HG03378 (cell line): ENCODE measurements around the gene FAM98C.
"Not testable (repeated sequence)": the region's sequence is repeated elsewhere in the genome, so short reads cannot be mapped to it uniquely, and the experiment has no call there.

ENCODE experiments used
- ATAC-seq: cut with Tn5 transposase; IDR thresholded peaks from one replicate; pipeline ENCODE4 v1.9.1; 2021; ENCODE audit warnings: mild to moderate bottlenecking, moderate library complexity; ENCODE audit not compliant: unreplicated experiment

The FAM98C gene

GRCh38 chr19:38425222-38425809 is 22.4 kb downstream of the FAM98C start:
- ATAC-seq = no peak

GRCh38 chr19:38425810-38426466 is 23.0 kb downstream of the FAM98C start, which contains the start of gene RASGRP4:
TSS of gene RASGRP4 (minus strand) at chr19:38426219. CDS start at chr19:38426091, 128 bp downstream.
- no peak for ATAC-seq

GRCh38 chr19:38427035-38427677 is 24.3 kb downstream of the FAM98C start:
- not testable (repeated sequence) for ATAC-seq

- ATAC-seq = no peak
These were observed 26.3 kb downstream of the FAM98C start for GRCh38 chr19:38429055-38429810.

- ATAC-seq = no peak
These were observed 26.9 kb downstream of the FAM98C start for GRCh38 chr19:38429811-38430156.

GRCh38 chr19:38430931-38431330 is 28.0 kb downstream of the FAM98C start:
- ATAC-seq = no peak

- ATAC-seq = no peak
These were observed 30.4 kb downstream of the FAM98C start, which contains the start of gene RYR1 for GRCh38 chr19:38433268-38433733. TSS of gene RYR1 (plus strand) at chr19:38433691. CDS start at chr19:38433830, 139 bp downstream.

GRCh38 chr19:38434549-38435051 is 31.7 kb downstream of the FAM98C start:
- no peak for ATAC-seq

GRCh38 chr19:38437295-38437694 is 34.4 kb downstream of the FAM98C start:
- ATAC-seq = no peak

- ATAC-seq = no peak
These were observed 35.0 kb downstream of the FAM98C start for GRCh38 chr19:38437917-38438316.

GRCh38 chr19:38440592-38440991 is 37.7 kb downstream of the FAM98C start:
- no peak for ATAC-seq

GRCh38 chr19:38441657-38442348 is 38.9 kb downstream of the FAM98C start:
- no peak for ATAC-seq

GRCh38 chr19:38442736-38443135 is 39.8 kb downstream of the FAM98C start:
- ATAC-seq = no peak

- no peak for ATAC-seq
These were observed 40.6 kb downstream of the FAM98C start for GRCh38 chr19:38443458-38443999.

GRCh38 chr19:38444026-38444425 is 41.1 kb downstream of the FAM98C start:
- no peak for ATAC-seq

- no peak for ATAC-seq
These were observed 42.5 kb downstream of the FAM98C start for GRCh38 chr19:38445362-38445761.

GRCh38 chr19:38448225-38448624 is 45.3 kb downstream of the FAM98C start:
- no peak for ATAC-seq

- ATAC-seq = no peak
These were observed 46.6 kb downstream of the FAM98C start for GRCh38 chr19:38449518-38449917.

- ATAC-seq = no peak
These were observed 48.1 kb downstream of the FAM98C start for GRCh38 chr19:38451036-38451435.

- ATAC-seq = no peak
These were observed 48.7 kb downstream of the FAM98C start for GRCh38 chr19:38451629-38452028.
